ENCODE results near the gene ESRRB.

The ESRRB gene

DNA sequence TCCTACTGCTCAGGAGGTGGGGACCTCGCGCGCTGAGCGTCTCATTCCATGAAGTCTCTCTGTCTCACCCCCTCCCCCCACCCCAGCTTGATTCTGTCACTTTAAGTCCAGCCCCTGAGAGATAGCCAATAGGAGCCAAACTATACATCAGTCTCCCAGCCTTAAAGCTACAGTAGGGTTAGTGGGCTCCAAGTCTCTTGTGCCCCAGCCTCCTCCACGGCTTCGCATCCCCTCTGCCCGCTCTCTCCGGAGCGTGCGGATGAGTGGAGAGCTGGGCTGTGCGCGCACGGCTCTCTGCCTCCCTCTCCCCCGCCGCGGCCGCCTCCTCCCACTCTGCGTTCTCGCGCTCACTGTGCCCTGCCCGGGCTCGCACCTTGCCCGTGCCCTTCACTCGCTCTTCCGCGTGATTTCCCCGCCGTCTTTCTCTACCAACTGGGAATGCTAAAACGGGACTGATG lies at the start of gene ESRRB:
ESRRB (plus strand) TSS at position 191 of the 458 bp plus-strand sequence; CDS start at position 456, 265 bp downstream.
- DNase-seq (ENCODE audit: low read depth), result no peak

GRCh38 chr14:76326918-76327689 lies 48.8 kb upstream of the ESRRB start:
- DNase-seq (ENCODE audit: low read depth), result no peak

DNA sequence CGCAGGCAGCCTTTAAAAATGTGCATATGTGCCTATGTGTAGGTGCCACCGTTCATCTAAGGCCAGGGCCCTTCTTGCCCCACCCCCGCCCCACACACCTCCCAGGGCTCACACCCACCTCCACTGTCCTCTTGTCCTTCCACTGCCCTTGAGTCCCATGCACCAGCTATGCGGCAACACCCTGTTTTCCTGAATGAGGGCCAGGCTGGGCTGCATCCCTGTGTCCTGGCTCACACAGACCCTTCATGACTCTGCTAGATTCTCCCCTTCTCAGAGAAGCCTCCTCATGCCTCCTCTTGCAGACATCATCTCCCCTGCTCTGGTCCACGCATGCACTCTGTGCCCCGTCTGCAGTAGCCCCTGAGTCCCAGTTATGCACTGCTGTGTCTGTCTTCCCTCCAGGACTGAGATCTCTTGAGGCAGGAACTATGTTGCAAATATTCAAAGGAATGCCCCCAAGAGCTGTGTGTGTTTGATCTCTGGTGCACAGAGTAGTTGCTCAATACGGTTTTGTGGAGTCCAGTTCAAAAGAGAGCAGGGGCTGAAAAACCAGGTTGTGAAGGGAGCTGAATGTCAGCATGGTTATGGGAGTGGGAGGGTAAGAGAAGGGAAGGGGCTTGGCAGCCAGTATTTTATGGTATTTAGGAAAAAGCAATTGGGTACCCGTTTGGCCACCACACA lies 47.3 kb upstream of the ESRRB start:
- DNase-seq (ENCODE audit: low read depth), result no peak

DNA sequence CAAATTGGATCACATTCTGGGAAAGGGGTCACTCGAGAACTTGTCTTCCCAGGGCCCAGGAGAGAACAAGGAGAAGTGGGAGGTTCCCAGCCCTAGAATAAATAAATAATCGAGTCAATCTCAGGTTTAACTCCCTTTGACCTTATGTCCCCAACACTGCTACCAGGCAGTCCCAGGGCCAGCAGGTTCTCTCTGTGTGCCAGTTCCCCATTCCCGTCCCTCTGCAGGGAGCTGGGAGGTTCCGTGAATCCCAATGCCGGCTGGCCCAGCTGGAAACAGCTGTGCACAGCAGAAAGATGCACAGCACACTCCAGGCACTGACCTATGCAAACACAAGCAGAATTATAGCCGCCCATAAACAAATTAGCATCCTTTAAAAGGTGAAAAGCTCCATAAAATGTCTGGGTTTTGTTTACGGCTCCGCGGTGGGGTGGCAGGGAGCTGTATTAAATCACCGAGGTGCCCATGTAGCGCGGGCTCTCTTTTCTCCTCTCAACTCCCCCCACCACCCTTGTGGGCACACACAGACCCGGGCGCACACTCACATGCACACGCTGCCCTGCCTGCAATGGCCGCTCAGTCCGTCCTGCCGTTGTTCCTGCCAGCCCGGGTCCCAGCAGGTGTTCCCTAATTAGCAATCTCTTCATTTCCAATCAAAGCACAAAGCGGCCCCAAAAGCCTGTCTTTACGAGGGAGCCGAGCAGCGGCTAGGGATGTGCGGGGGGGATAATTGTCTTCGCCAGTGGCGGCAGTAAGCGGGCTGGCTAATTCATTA lies 46.6 kb upstream of the ESRRB start:
- DNase-seq (ENCODE audit: low read depth), result no peak

- no peak for DNase-seq (ENCODE audit: low read depth)
These were observed 46.0 kb upstream of the ESRRB start for GRCh38 chr14:76329951-76330350.

DNA sequence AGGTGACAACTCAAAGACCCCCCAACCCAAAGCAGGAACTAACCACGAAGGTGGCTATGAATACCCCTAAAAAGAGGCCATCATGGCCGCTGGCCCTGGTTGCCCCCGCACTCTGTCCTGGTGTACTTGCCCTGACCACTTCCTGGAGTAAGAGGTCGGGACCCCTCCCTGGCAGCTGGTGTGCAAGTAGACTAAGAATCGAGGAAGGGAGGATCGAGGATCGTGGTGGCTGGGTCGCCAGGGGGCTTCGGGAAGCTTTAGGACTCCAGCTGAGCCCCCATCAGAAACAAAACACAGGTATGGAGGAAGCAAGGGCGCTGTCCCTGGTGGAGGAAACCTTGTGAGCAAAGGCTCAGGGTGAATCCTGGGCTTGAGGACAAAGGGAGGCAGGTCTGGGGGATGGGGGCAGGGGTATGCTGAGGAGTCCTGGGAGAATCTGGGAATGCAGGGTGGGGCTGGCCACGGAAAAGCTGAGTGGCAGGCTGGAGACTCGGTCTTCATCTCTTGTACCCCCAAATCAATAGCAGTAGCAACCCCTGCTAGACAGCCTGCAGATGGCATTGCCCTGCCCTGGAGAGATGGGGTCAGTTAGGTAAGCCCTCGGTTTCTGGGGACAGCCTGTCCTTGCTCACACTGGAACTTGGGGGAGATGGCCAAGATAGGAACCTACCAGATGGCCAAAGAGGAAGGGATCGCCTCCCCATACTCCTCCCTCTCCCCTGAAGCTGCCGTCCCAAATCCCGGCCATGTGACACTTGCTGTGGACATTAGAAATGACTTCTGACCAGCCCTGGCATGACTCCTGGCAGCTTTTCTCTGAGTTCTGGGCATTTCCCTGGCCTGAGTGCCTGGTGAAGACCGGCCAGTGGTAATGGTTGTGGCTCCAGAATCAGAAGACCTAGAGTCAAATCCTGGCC lies 45.3 kb upstream of the ESRRB start:
- DNase-seq (ENCODE audit: low read depth), result no peak

- no peak for DNase-seq (ENCODE audit: low read depth)
These were observed 44.5 kb upstream of the ESRRB start for GRCh38 chr14:76331328-76332011.

- DNase-seq (ENCODE audit: low read depth), result no peak
These were observed 42.3 kb upstream of the ESRRB start for GRCh38 chr14:76333664-76334063.

DNA sequence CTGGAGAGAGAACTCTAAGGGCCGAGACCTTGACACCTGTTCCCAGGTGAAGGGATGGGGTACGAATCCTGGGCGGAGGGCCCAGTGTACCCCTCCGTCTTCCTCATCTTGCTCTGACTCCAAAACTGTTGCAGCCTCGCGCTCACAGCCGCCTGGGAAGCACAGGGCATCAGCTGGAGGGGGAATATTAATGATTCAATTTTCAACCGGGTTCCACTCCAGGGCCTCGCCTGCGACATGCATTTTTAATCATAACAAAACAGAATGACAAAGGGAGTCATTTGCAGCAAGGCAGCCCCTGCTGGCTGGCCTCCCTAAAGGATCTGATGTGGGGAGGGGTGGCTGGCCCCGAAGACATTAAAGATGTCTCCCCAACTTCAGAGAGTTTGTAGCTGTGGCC lies 41.6 kb upstream of the ESRRB start:
- DNase-seq (ENCODE audit: low read depth), result no peak

DNA sequence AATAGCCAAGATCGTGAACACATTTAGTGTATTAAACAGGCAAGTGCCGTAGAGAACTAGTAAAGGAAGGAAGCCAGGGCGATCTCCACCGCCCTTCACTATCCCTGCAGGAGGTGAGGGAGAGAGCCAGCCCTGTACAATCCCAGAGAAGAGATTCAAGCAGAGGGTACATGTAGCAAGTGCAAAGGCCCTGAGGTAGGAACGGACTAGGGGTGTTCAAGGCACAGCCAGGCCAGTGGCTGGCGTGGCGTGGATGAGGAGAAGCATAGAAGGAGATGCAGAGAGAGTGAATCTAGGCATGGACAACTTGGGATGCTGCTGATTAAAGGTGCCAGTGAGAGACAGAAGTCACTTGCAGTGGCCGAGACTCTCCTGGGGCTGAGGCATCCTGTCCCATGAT lies 39.1 kb upstream of the ESRRB start:
- no peak for DNase-seq (ENCODE audit: low read depth)

GRCh38 chr14:76337635-76338545 lies 38.0 kb upstream of the ESRRB start:
- DNase-seq (ENCODE audit: low read depth), result no peak

GRCh38 chr14:76339728-76340615 lies 36.0 kb upstream of the ESRRB start:
- no peak for DNase-seq (ENCODE audit: low read depth)

DNA sequence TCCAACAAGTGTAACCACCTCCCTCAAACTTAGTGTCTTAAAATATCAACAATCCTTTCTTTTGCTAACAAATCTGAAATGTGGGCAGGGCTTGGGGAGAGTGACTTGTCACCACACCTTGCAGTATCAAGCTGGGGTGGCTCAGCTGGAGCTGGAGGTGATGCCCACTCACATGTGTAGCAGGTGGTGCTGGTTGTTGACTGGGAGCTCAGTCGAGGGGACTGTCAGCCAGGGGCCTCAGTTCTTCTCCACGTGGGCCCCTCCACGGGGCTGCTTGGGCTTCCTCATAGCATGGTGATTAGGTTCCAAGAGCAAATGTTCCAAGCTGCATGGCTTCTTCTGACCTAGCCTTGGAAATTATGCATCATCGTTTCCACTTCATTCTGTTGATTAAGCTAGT lies 32.6 kb upstream of the ESRRB start:
- DNase-seq (ENCODE audit: low read depth), result no peak

DNA sequence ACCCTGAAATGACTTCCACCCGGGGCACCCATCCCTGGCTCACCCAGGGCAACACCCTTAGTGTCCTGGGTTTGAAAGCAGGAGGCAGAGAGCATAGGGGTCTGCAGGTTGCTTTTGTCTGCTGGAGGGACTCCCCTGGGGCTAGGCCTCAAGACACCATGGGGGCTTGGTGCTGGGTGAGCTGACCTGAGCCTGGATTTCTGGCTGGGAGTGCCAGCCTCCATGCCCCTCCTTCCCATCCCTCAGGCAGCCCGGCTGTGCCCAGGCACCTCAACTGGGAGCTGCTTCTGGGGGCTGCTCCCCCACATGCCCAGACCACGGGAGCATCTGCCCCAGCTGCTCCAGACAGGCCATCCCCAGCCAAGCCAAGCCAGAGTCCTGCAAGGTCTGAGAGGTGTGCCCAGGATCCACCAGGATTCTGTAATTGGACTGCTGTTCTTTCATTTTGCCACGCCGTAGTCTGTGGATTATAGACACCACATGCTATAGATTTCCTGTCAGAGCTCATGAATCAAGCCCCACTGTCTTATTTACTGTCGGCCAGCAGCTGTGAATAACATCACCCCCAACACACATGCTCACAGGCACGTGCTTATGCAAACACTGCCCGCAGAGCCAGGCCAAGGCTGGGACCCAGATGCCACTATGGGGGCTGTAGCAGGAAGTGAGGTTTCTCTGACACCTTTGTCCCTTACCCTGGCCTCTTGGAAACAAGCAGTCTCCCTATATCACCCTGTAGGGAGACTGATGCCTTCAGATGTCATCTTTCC lies 29.4 kb upstream of the ESRRB start:
- no peak for DNase-seq (ENCODE audit: low read depth)

DNA sequence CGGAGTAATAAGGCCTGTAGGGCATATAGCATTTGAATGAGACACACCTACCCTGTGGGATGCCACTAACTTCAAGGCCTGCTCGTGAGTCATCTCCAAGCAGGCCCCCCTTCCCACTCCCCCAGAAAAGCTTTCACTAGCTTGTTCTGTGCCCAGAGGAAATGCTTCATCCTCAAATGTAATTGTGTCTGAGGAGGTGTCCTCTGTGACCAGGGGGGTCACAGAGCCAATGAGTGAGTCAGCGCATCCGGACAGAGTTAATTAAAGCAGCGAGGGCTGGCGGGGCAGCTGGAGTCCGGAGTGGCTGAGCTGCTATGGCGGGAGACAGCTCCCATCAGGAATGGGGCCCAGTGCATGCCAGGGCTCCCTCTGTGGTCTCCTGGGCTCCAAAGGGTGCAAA lies 27.0 kb upstream of the ESRRB start:
- DNase-seq (ENCODE audit: low read depth), result no peak

DNA sequence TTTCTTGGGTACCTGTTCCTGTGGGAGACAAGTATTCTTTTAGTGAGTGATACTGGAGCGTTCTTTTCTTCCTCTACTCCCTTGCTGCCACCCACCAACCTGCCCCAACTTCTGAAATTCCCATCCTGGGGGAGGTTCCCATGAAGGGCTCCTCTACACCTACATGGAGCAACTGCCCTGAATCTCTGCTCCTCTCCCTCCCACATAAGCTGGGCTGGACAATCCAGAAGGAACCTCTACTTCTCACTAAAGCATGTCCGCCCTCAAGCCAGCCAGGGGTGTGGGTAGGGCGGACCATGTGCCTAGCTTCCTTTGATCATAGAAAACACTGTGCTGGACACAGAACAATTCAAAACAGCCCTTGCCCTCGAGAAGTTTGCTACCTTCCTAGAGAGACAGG lies 25.9 kb upstream of the ESRRB start:
- no peak for DNase-seq (ENCODE audit: low read depth)

GRCh38 chr14:76350671-76351070 lies 25.3 kb upstream of the ESRRB start:
- DNase-seq (ENCODE audit: low read depth), result no peak

GRCh38 chr14:76351941-76352340 lies 24.0 kb upstream of the ESRRB start:
- DNase-seq (ENCODE audit: low read depth), result no peak
